Measurements from ENCODE around the gene CETP. TPM values are rescaled to one million over a fixed set of nuclear protein-coding genes. Genes with fewer than 3 reads are reported as not detected.

Gene CETP
- total and polyA plus RNA-seq, 4 donors, result 3.3 to 24.0 (median 6.3) TPM

GRCh38 chr16:57012353-57012752 is 50.6 kb downstream of the CETP start:
- no peak for TF ChIP-seq FOXA1 (IDR thresholded peaks at IDR 0.05)
- TF ChIP-seq EGR1 (IDR thresholded peaks at IDR 0.05; ENCODE audit: low read depth in 2 of 2), result no peak
- TF ChIP-seq RAD21 (IDR thresholded peaks at IDR 0.05), result no peak
- no peak for TF ChIP-seq NR2F2 (IDR thresholded peaks at IDR 0.05)
- TF ChIP-seq HNF4A (conservative IDR thresholded peaks at IDR 0.05), result no peak
- no peak for TF ChIP-seq ZBTB33 (IDR thresholded peaks at IDR 0.05)
- TF ChIP-seq CTCF (IDR thresholded peaks at IDR 0.05; ENCODE audit: low read depth, low read length, missing input control), result no peak
- Histone ChIP-seq H3K36me3 (ENCODE audit: control insufficient read depth in 4 of 4, insufficient read depth in 3 of 4, low read depth in 1 of 4, low read length in 3 of 4) (peaks cover 0 to 2% (median under 1%) of the 10 kb centered on the region in 4 donors), H3K9me3 (ENCODE audit: control insufficient read depth in 4 of 4, low read length in 3 of 4) (no peaks in the 10 kb centered on the region), H3K9ac (ENCODE audit: low read depth in 1 of 2, low read length in 2 of 2) (no peak overlapping the region), H3K27me3 (ENCODE audit: control insufficient read depth in 4 of 4, insufficient read depth in 4 of 4, low read length in 3 of 4) (no peaks in the 10 kb centered on the region), H3K27ac (ENCODE audit: low read depth in 1 of 2, low read length in 2 of 2) (no peak overlapping the region), H3K4me3 (ENCODE audit: low read depth in 1 of 3, low read length in 3 of 3) (no peak overlapping the region), H3K4me1 (ENCODE audit: control insufficient read depth in 4 of 4, insufficient read depth in 4 of 4, low read length in 3 of 4) (no peaks in the 10 kb centered on the region)
- DNase-seq (ENCODE audit: low spot score), result no peak
- WGBS, result 93% methylated on average over 13 of the region's 13 CpGs

- DNase-seq (ENCODE audit: low spot score), result no peak
- no peaks in the 10 kb centered on the region for H3K27me3 ChIP-seq (ENCODE audit: control insufficient read depth in 4 of 4, insufficient read depth in 4 of 4, low read length in 3 of 4)
- 90% methylated on average over 2 of the region's 2 CpGs for WGBS
- H3K27ac ChIP-seq (ENCODE audit: low read depth in 1 of 2, low read length in 2 of 2), result no peak overlapping the region
- peaks cover 0 to 4% (median 2%) of the 10 kb centered on the region in 4 donors for H3K36me3 ChIP-seq (ENCODE audit: control insufficient read depth in 4 of 4, insufficient read depth in 3 of 4, low read depth in 1 of 4, low read length in 3 of 4)
- TF ChIP-seq CTCF (IDR thresholded peaks at IDR 0.05; ENCODE audit: low read depth, low read length, missing input control), result no peak
- no peak for TF ChIP-seq JUND (IDR thresholded peaks at IDR 0.05)
- no peak for TF ChIP-seq RAD21 (IDR thresholded peaks at IDR 0.05)
- TF ChIP-seq MAX (IDR thresholded peaks at IDR 0.05), result no peak
- no peak for TF ChIP-seq TAF1 (conservative IDR thresholded peaks at IDR 0.05)
- no peak for TF ChIP-seq RXRA (IDR thresholded peaks at IDR 0.05)
- no peak for TF ChIP-seq REST (IDR thresholded peaks at IDR 0.05)
- TF ChIP-seq YY1 (IDR thresholded peaks at IDR 0.05), result no peak
- no peaks in the 10 kb centered on the region for H3K9me3 ChIP-seq (ENCODE audit: control insufficient read depth in 4 of 4, low read length in 3 of 4)
- no peak overlapping the region for H3K4me3 ChIP-seq (ENCODE audit: low read depth in 1 of 3, low read length in 3 of 3)
- H3K9ac ChIP-seq (ENCODE audit: low read depth in 1 of 2, low read length in 2 of 2), result no peak overlapping the region
- H3K4me1 ChIP-seq (ENCODE audit: control insufficient read depth in 4 of 4, insufficient read depth in 4 of 4, low read length in 3 of 4), result no peaks in the 10 kb centered on the region
Measured at GRCh38 chr16:57013229-57013628, 51.5 kb downstream of the CETP start.

All from liver (tissue), 9 donors.